SK-N-SH (cell line): ENCODE data around the gene CLGN. TPM values are rescaled to one million over a fixed set of nuclear protein-coding genes. Genes with fewer than 3 reads are reported as not detected.
A peak's percentile ranks its signal among the peaks of the same experiment; 100 is the strongest.

Experiments used
- CTCF ChIA-PET: fragments of 300-600, 350-600 bp; formaldehyde crosslinking; extraction: SDS; loops from one replicate; lab custom pipeline; 2021; lab: Yijun Ruan, JAX
- POLR2A ChIA-PET: fragments of 350-600 bp; sonication (Branson Sonifier 250); formaldehyde crosslinking; extraction: SDS; loops from one replicate; lab custom pipeline; 2020; ENCODE audit warnings: antibody characterized with exemption, inconsistent platforms; lab: Yijun Ruan, JAX
- DNase-seq: peaks from one replicate; pipeline ENCODE4 v3.0.0; 2012
- H2AFZ ChIP-seq: fragments of 200-600 bp; sonication (generic); 2 replicates; pipeline ENCODE4 v1.8.1; 2016; ENCODE audit warnings: antibody characterized with exemption, mild to moderate bottlenecking, low read depth
- H3F3A ChIP-seq: fragments of 200-600 bp; sonication (generic); replicated peaks from 2 replicates; pipeline ENCODE3; 2016; ENCODE audit warnings: antibody characterized with exemption, mild to moderate bottlenecking; ENCODE audit not compliant: insufficient read depth
- H3K27ac ChIP-seq, 2 experiments: fragments of 200-500 bp in 1 of 2; fragments of 200-600 bp in 1 of 2; sonication (Bioruptor generic) in 1 of 2; sonication (generic), shearing (Covaris generic) in 1 of 2; 2 replicates each; pipeline versions ENCODE4 v1.5.1 to v1.6.1; 2014 to 2016; ENCODE audit warnings: low read depth in 2 of 2, inconsistent platforms in 1 of 2, low read length in 1 of 2, mild to moderate bottlenecking in 1 of 2, mixed read lengths in 1 of 2
- H3K27me3 ChIP-seq: fragments of 200-600 bp; sonication (generic), shearing (Covaris generic); 2 replicates; pipeline ENCODE4 v1.6.1; 2016; ENCODE audit warnings: mixed run types; ENCODE audit not compliant: insufficient read depth
- H3K36me3 ChIP-seq, 2 experiments: fragments of 200-500 bp in 1 of 2; fragments of 200-600 bp in 1 of 2; sonication (Bioruptor generic) in 1 of 2; sonication (generic) in 1 of 2; replicated peaks in 1 of 2; 2 replicates each; pipeline versions ENCODE3 to v1.5.1; 2014 to 2016; ENCODE audit warnings: low read length in 1 of 2, mild to moderate bottlenecking in 1 of 2; ENCODE audit not compliant: insufficient read depth in 2 of 2, control insufficient read depth in 1 of 2
- H3K4me1 ChIP-seq, 2 experiments: fragments of 200-500 bp in 1 of 2; fragments of 200-600 bp in 1 of 2; sonication (Bioruptor generic) in 1 of 2; sonication (generic), shearing (Covaris generic) in 1 of 2; 2 replicates each; pipeline versions ENCODE4 v1.5.1 to v1.6.1; 2014 to 2016; ENCODE audit warnings: low read depth in 1 of 2, low read length in 1 of 2, mixed run types in 1 of 2; ENCODE audit not compliant: insufficient read depth in 2 of 2, control insufficient read depth in 1 of 2
- H3K4me2 ChIP-seq: fragments of 200-600 bp; sonication (generic), shearing (Covaris generic); 2 replicates; pipeline ENCODE4 v1.6.1; 2017; ENCODE audit warnings: mixed run types
- H3K4me3 ChIP-seq, 2 experiments: fragments of 200-500 bp in 1 of 2; fragments of 200-600 bp in 1 of 2; sonication (Bioruptor generic) in 1 of 2; sonication (generic), shearing (Covaris generic) in 1 of 2; 2 replicates each; pipeline versions ENCODE4 v1.5.1 to v1.8.1; 2014 to 2016; ENCODE audit warnings: low read depth in 2 of 2, inconsistent platforms in 1 of 2, low read length in 1 of 2, mild to moderate bottlenecking in 1 of 2, mixed read lengths in 1 of 2, moderate library complexity in 1 of 2
- H3K79me2 ChIP-seq: fragments of 200-600 bp; sonication (generic); 2 replicates; pipeline ENCODE4 v1.8.1; 2017; ENCODE audit warnings: mild to moderate bottlenecking; ENCODE audit not compliant: insufficient read depth
- H3K9ac ChIP-seq: fragments of 200-600 bp; sonication (generic); 2 replicates; pipeline ENCODE4 v1.6.1; 2017; ENCODE audit warnings: mixed run types
- H3K9me2 ChIP-seq: fragments of 200-600 bp; sonication (generic); 2 replicates; pipeline ENCODE4 v1.6.1; 2017; ENCODE audit warnings: mixed run types
- H3K9me3 ChIP-seq: fragments of 200-600 bp; sonication (generic); 2 replicates; pipeline ENCODE4 v1.6.1; 2017; ENCODE audit warnings: mixed run types, mild to moderate bottlenecking, moderate library complexity
- H4K20me1 ChIP-seq: fragments of 200-600 bp; sonication (generic); 2 replicates; pipeline ENCODE4 v1.6.1; 2017; ENCODE audit warnings: mild to moderate bottlenecking, mixed run types; ENCODE audit not compliant: insufficient read depth
- CTCF ChIP-seq: fragments of 200-600 bp; sonication (generic); IDR thresholded peaks from 2 replicates; pipeline ENCODE4 v1.6.1; 2017; ENCODE audit warnings: antibody characterized with exemption, mild to moderate bottlenecking, moderate library complexity
- ELF1 ChIP-seq: IDR thresholded peaks from 2 replicates; pipeline ENCODE4 v1.4.0; 2012
- EZH2phosphoT487 ChIP-seq: fragments of 200-600 bp; sonication (generic); IDR thresholded peaks from 2 replicates; pipeline ENCODE4 v1.6.1; 2017; ENCODE audit warnings: low read depth, mixed run types, mild to moderate bottlenecking, antibody characterized with exemption, moderate library complexity, borderline replicate concordance
- FOSL2 ChIP-seq: IDR thresholded peaks from 2 replicates; pipeline ENCODE4 v1.4.0; 2012; ENCODE audit warnings: low read depth, mild to moderate bottlenecking, moderate library complexity, borderline replicate concordance
- FOXM1 ChIP-seq: IDR thresholded peaks from 2 replicates; pipeline ENCODE4 v1.4.0; 2012; ENCODE audit warnings: low read depth, mild to moderate bottlenecking
- GABPA ChIP-seq: IDR thresholded peaks from 2 replicates; pipeline ENCODE4 v1.4.0; 2012; ENCODE audit warnings: low read depth, mild to moderate bottlenecking
- MEF2A ChIP-seq: IDR thresholded peaks from 2 replicates; pipeline ENCODE4 v1.4.0; 2012; ENCODE audit warnings: low read depth, borderline replicate concordance
- MXI1 ChIP-seq: IDR thresholded peaks from 2 replicates; pipeline ENCODE4 v1.6.1; 2012; ENCODE audit warnings: mild to moderate bottlenecking, low read depth, low read length, improper control_type of control experiment
- NFIC ChIP-seq: IDR thresholded peaks from 2 replicates; pipeline ENCODE4 v1.4.0; 2012; ENCODE audit warnings: borderline replicate concordance
- NRF1 ChIP-seq: IDR thresholded peaks from 2 replicates; pipeline ENCODE4 v1.6.1; 2012; ENCODE audit warnings: low read depth, mild to moderate bottlenecking, low read length
- RCOR1 ChIP-seq: fragments of 150-350 bp; IDR thresholded peaks from 2 replicates; pipeline ENCODE4 v1.6.1; 2017; ENCODE audit warnings: antibody characterized with exemption, low read length
- RFX5 ChIP-seq: IDR thresholded peaks from 2 replicates; pipeline ENCODE4 v1.6.1; 2012; ENCODE audit warnings: mild to moderate bottlenecking, improper control_type of control experiment, low read length
- TAF1 ChIP-seq: IDR thresholded peaks from 2 replicates; pipeline ENCODE4 v1.6.1; 2012; ENCODE audit warnings: low read depth, mild to moderate bottlenecking, low read length, moderate library complexity, borderline replicate concordance
- ZBTB33 ChIP-seq: IDR thresholded peaks from 2 replicates; pipeline ENCODE4 v1.4.0; 2012; ENCODE audit warnings: low read depth, borderline replicate concordance
- WGBS: methylation state at CpG from one replicate; pipeline ENCODE4 v1.1.6; 2017; ENCODE audit warnings: low lambda C conversion rate; 5-methylcytosine and 5-hydroxymethylcytosine counted together
- polyA plus RNA-seq, 3 experiments: library from polyadenylated mRNA; depleted of rRNA; stranded (reverse); fragments of >200 nt; gene quantifications; 2 replicates each; pipeline ENCODE4 v1.2.3, GENCODE V29; 2012
- TF ChIP-seq, protein P1 (sequence below): fragments of 150-350 bp; IDR thresholded peaks from 2 replicates; pipeline ENCODE4 v1.6.1; 2016; ENCODE audit warnings: mild to moderate bottlenecking, low read depth, low read length
- TF ChIP-seq, protein P2 (sequence below): IDR thresholded peaks from 2 replicates; pipeline ENCODE4; 2012
- TF ChIP-seq, protein P3 (sequence below): IDR thresholded peaks from 2 replicates; pipeline ENCODE4 v1.6.1; 2012; ENCODE audit warnings: mild to moderate bottlenecking, low read depth, low read length, moderate library complexity
- TF ChIP-seq, protein P4 (sequence below): IDR thresholded peaks from 2 replicates; pipeline ENCODE4 v1.4.0; 2012; ENCODE audit warnings: low read depth
- TF ChIP-seq, protein P5 (sequence below): fragments of 150-350 bp; IDR thresholded peaks from 2 replicates; pipeline ENCODE4 v1.6.1; 2017; ENCODE audit warnings: antibody characterized with exemption, low read length, low read depth, borderline replicate concordance

Gene CLGN
- polyA plus RNA-seq, 1 of the 3 experiments (the other 2 are of a cell fraction): 0.72 TPM

DNA sequence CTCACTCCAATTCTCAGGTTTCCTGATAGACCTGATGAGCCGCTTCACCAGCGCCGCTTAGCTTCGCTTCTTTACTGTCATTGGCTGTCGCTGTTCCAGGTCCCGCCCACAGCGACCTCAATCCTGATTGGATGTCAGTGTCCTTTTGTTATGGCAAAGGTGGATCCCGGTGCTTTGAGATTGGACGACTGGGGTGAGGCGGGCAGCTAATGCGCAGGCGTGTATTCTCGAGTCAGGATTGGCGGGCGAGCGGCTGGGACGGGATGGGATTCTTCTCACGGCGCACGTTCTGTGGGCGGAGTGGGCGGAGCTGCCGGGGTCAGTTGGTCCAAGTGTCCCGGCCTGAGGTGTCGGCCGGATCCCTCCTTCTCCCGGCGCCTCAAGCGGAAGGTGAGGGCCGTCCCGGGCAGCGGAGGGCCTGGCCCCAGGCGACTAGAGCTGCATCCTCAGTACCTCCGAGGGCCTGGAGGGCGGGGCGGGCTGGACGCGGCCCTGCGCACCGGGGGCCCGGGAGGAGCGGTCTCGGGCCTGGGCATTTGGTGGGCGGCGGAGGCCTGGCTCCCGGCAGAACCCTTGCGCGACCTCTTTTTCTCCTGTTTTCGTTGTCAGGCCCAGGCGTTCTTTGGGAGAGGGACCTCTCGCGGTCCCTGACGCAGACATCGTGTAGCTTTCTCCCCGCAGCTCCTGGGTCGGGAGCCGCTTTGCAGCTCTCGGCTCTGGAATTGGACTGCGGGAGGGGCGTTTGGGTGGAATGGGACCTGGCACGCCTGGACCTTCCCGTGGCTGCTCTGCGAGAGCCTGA, 53.9 kb downstream of the CLGN start, which contains the start of gene SCOC:
Gene SCOC (plus strand): TSS at position 319 of the 802 bp plus-strand sequence. CDS start 5,525 bp downstream, outside the sequence.
- peak; percentile 95 for DNase-seq
- CTCF ChIA-PET: interaction anchor here (0.9 to 6.6 kb wide), 9 partner anchors 10 to 478 kb away, joined by 3 to 63 read pairs (median 5); partner anchors contain the start of gene CLGN
- H4K20me1 ChIP-seq: peaks cover 34% of the 10 kb centered on the region; the same call in 1 of the 2 replicates
- peak within 1 kb of the TSS; percentile 90 for H3K9ac ChIP-seq
- H3K27ac ChIP-seq: peak within 1 kb of the TSS; percentile 85 to 95
- no peaks in the 10 kb centered on the region for H3K9me2 ChIP-seq
- peak within 1 kb of the TSS; percentile 96 for H2AFZ ChIP-seq
- H3K79me2 ChIP-seq: peaks cover 50% of the 10 kb centered on the region
- no peaks in the 10 kb centered on the region for H3K27me3 ChIP-seq
- H3K4me1 ChIP-seq: peaks cover 22 to 23% of the 10 kb centered on the region in 2 experiments; a peak in 3 of 4 replicates
- POLR2A ChIA-PET: interaction anchor here (0.6 to 2.9 kb wide), 7 partner anchors 9 to 704 kb away, joined by 3 to 13 read pairs (median 4); partner anchors contain the start of genes CLGN and ELMOD2
- peaks cover 14% of the 10 kb centered on the region for H3F3A ChIP-seq
- H3K9me3 ChIP-seq: no peaks in the 10 kb centered on the region
- WGBS: under 1% methylated on average over 37 of the region's 63 CpGs
- peaks cover 0 to 2% of the 10 kb centered on the region in 2 experiments for H3K36me3 ChIP-seq
- peak within 1 kb of the TSS; percentile 95 for H3K4me2 ChIP-seq
- H3K4me3 ChIP-seq: peak within 1 kb of the TSS; percentile 88 to 93
- TF ChIP-seq FOSL2: no peak
- TF ChIP-seq MEF2A: no peak
- TF ChIP-seq, protein P1, sequence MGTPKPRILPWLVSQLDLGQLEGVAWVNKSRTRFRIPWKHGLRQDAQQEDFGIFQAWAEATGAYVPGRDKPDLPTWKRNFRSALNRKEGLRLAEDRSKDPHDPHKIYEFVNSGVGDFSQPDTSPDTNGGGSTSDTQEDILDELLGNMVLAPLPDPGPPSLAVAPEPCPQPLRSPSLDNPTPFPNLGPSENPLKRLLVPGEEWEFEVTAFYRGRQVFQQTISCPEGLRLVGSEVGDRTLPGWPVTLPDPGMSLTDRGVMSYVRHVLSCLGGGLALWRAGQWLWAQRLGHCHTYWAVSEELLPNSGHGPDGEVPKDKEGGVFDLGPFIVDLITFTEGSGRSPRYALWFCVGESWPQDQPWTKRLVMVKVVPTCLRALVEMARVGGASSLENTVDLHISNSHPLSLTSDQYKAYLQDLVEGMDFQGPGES: peak; percentile 53; the same call in 1 of the 2 replicates
- TF ChIP-seq, protein P2, sequence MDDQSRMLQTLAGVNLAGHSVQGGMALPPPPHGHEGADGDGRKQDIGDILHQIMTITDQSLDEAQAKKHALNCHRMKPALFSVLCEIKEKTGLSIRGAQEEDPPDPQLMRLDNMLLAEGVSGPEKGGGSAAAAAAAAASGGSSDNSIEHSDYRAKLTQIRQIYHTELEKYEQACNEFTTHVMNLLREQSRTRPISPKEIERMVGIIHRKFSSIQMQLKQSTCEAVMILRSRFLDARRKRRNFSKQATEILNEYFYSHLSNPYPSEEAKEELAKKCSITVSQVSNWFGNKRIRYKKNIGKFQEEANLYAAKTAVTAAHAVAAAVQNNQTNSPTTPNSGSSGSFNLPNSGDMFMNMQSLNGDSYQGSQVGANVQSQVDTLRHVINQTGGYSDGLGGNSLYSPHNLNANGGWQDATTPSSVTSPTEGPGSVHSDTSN: peak; percentile 57
- peak; percentile 72 for TF ChIP-seq NRF1
- TF ChIP-seq ELF1: no peak; the same call in none of the 2 replicates
- peak; percentile 74 for TF ChIP-seq TAF1
- no peak for TF ChIP-seq ZBTB33
- TF ChIP-seq NFIC: no peak
- TF ChIP-seq, protein P3, sequence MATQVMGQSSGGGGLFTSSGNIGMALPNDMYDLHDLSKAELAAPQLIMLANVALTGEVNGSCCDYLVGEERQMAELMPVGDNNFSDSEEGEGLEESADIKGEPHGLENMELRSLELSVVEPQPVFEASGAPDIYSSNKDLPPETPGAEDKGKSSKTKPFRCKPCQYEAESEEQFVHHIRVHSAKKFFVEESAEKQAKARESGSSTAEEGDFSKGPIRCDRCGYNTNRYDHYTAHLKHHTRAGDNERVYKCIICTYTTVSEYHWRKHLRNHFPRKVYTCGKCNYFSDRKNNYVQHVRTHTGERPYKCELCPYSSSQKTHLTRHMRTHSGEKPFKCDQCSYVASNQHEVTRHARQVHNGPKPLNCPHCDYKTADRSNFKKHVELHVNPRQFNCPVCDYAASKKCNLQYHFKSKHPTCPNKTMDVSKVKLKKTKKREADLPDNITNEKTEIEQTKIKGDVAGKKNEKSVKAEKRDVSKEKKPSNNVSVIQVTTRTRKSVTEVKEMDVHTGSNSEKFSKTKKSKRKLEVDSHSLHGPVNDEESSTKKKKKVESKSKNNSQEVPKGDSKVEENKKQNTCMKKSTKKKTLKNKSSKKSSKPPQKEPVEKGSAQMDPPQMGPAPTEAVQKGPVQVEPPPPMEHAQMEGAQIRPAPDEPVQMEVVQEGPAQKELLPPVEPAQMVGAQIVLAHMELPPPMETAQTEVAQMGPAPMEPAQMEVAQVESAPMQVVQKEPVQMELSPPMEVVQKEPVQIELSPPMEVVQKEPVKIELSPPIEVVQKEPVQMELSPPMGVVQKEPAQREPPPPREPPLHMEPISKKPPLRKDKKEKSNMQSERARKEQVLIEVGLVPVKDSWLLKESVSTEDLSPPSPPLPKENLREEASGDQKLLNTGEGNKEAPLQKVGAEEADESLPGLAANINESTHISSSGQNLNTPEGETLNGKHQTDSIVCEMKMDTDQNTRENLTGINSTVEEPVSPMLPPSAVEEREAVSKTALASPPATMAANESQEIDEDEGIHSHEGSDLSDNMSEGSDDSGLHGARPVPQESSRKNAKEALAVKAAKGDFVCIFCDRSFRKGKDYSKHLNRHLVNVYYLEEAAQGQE: no peak
- TF ChIP-seq CTCF: no peak
- peak; percentile 44; the same call in 1 of the 2 replicates for TF ChIP-seq RFX5
- TF ChIP-seq MXI1: peak; percentile 35
- peak; percentile 34; the same call in 1 of the 2 replicates for TF ChIP-seq GABPA
- TF ChIP-seq EZH2phosphoT487: no peak
- 0 out of 2 replicates have a peak, but pooled peaks have one; percentile 13 for TF ChIP-seq RCOR1
- TF ChIP-seq, protein P4, sequence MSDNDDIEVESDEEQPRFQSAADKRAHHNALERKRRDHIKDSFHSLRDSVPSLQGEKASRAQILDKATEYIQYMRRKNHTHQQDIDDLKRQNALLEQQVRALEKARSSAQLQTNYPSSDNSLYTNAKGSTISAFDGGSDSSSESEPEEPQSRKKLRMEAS: peak; percentile 19; the same call in 1 of the 2 replicates
- TF ChIP-seq FOXM1: no peak
- TF ChIP-seq, protein P5, sequence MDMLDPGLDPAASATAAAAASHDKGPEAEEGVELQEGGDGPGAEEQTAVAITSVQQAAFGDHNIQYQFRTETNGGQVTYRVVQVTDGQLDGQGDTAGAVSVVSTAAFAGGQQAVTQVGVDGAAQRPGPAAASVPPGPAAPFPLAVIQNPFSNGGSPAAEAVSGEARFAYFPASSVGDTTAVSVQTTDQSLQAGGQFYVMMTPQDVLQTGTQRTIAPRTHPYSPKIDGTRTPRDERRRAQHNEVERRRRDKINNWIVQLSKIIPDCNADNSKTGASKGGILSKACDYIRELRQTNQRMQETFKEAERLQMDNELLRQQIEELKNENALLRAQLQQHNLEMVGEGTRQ: no peak
